Adrenal gland (tissue), 5 donors: ENCODE results near the gene SHC1.

Experiments
- POLR2A ChIP-seq, 2 donors: fragments of 450-650 bp; IDR thresholded peaks; one replicate each; pipeline ENCODE4 v1.6.1; 2017; ENCODE audit warnings: antibody characterized with exemption in 2 of 2, mild to moderate bottlenecking in 2 of 2, moderate library complexity in 1 of 2
- TF ChIP-seq, protein P1 (sequence below), 6 experiments: fragments of 450-650 bp in 4 of 6; fragments of 200-600 bp in 2 of 6; sonication (generic) in 1 of 6; IDR thresholded peaks; 1 replicate in 5 of 6; 2 replicates in 1 of 6; pipeline versions ENCODE4 v1.5.1 to v1.8.0; 2016 to 2021; ENCODE audit warnings: antibody characterized with exemption in 6 of 6, mild to moderate bottlenecking in 2 of 6, moderate library complexity in 1 of 6
- donor health status: DM: no; HTN: no; CAD: no.

- TF ChIP-seq, protein P1, sequence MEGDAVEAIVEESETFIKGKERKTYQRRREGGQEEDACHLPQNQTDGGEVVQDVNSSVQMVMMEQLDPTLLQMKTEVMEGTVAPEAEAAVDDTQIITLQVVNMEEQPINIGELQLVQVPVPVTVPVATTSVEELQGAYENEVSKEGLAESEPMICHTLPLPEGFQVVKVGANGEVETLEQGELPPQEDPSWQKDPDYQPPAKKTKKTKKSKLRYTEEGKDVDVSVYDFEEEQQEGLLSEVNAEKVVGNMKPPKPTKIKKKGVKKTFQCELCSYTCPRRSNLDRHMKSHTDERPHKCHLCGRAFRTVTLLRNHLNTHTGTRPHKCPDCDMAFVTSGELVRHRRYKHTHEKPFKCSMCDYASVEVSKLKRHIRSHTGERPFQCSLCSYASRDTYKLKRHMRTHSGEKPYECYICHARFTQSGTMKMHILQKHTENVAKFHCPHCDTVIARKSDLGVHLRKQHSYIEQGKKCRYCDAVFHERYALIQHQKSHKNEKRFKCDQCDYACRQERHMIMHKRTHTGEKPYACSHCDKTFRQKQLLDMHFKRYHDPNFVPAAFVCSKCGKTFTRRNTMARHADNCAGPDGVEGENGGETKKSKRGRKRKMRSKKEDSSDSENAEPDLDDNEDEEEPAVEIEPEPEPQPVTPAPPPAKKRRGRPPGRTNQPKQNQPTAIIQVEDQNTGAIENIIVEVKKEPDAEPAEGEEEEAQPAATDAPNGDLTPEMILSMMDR (IDR thresholded peaks at IDR 0.05), result no peak
- no peak for TF ChIP-seq POLR2A (IDR thresholded peaks at IDR 0.05)
These were observed 44.3 kb downstream of the SHC1 start for GRCh38 chr1:154926201-154926600.
